H9 (cell line): Measurements from ENCODE around the gene UBALD2. TPM values are rescaled to one million over a fixed set of nuclear protein-coding genes. Genes with fewer than 3 reads are reported as not detected.

ENCODE experiments used
- DNase-seq: peaks from one replicate; pipeline ENCODE4 v3.0.0-alpha.2; 2017
- H2AFZ ChIP-seq: one replicate; pipeline ENCODE4 v1.6.1; 2013; ENCODE audit warnings: mild to moderate bottlenecking, low read length, control low read depth, moderate library complexity
- H2AK5ac ChIP-seq: 2 replicates; pipeline ENCODE4 v1.6.1; 2013; ENCODE audit warnings: low read length, control low read depth, mixed read lengths; ENCODE audit not compliant: insufficient read length
- H2BK120ac ChIP-seq: one replicate; pipeline ENCODE4 v1.6.1; 2013; ENCODE audit warnings: low read depth, mild to moderate bottlenecking, low read length, control low read depth, inconsistent platforms; ENCODE audit not compliant: poor library complexity, severe bottlenecking
- H2BK12ac ChIP-seq: 2 replicates; pipeline ENCODE4 v1.6.1; 2013; ENCODE audit warnings: low read length, control low read depth, mixed read lengths, low read depth; ENCODE audit not compliant: insufficient read length
- H2BK15ac ChIP-seq: 2 replicates; pipeline ENCODE4 v1.6.1; 2013; ENCODE audit warnings: low read depth, low read length, control low read depth
- H2BK20ac ChIP-seq: one replicate; pipeline ENCODE4 v1.6.1; 2013; ENCODE audit warnings: low read depth, mild to moderate bottlenecking, low read length, control low read depth, inconsistent platforms; ENCODE audit not compliant: poor library complexity, severe bottlenecking
- H2BK5ac ChIP-seq: 2 replicates; pipeline ENCODE4 v1.6.1; 2013; ENCODE audit warnings: low read length, control low read depth, mixed read lengths; ENCODE audit not compliant: insufficient read length
- H3K14ac ChIP-seq: 2 replicates; pipeline ENCODE4 v1.6.1; 2013; ENCODE audit warnings: low read length, control low read depth; ENCODE audit not compliant: insufficient read depth
- H3K18ac ChIP-seq: 2 replicates; pipeline ENCODE4 v1.6.1; 2013; ENCODE audit warnings: low read depth, mild to moderate bottlenecking, mixed read lengths, low read length, control low read depth; ENCODE audit not compliant: insufficient read length
- H3K23ac ChIP-seq: 2 replicates; pipeline ENCODE4 v1.6.1; 2013; ENCODE audit warnings: low read length, control low read depth, mixed read lengths, low read depth; ENCODE audit not compliant: insufficient read length
- H3K23me2 ChIP-seq: 2 replicates; pipeline ENCODE4 v1.6.1; 2013; ENCODE audit warnings: low read depth, mild to moderate bottlenecking, mixed read lengths, low read length, control low read depth; ENCODE audit not compliant: insufficient read length, poor library complexity, severe bottlenecking
- H3K27ac ChIP-seq: 2 replicates; pipeline ENCODE4 v1.5.1; 2013; ENCODE audit warnings: low read length, control low read depth, mixed read lengths, low read depth; ENCODE audit not compliant: insufficient read length
- H3K27me3 ChIP-seq: 2 replicates; pipeline ENCODE4 v1.6.1; 2013; ENCODE audit warnings: low read length, control low read depth, inconsistent platforms; ENCODE audit not compliant: insufficient read depth
- H3K4ac ChIP-seq: 2 replicates; pipeline ENCODE4 v1.6.1; 2013; ENCODE audit warnings: low read depth, mild to moderate bottlenecking, control low read depth, inconsistent platforms, low read length, moderate library complexity
- H3K4me1 ChIP-seq: 2 replicates; pipeline ENCODE4 v1.6.1; 2013; ENCODE audit warnings: low read length, control low read depth, inconsistent platforms; ENCODE audit not compliant: insufficient read depth
- H3K4me2 ChIP-seq: 2 replicates; pipeline ENCODE4 v1.6.1; 2013; ENCODE audit warnings: low read length, control low read depth, mixed read lengths; ENCODE audit not compliant: insufficient read length, insufficient read depth
- H3K56ac ChIP-seq: 2 replicates; pipeline ENCODE4 v1.6.1; 2013; ENCODE audit warnings: low read depth, mild to moderate bottlenecking, mixed read lengths, low read length, control low read depth; ENCODE audit not compliant: insufficient read length
- H3K79me1 ChIP-seq: 2 replicates; pipeline ENCODE4 v1.6.1; 2013; ENCODE audit warnings: low read depth, mild to moderate bottlenecking, moderate library complexity, low read length, control low read depth, inconsistent platforms; ENCODE audit not compliant: insufficient read depth, poor library complexity, severe bottlenecking
- H3K79me2 ChIP-seq: 2 replicates; pipeline ENCODE4 v1.6.1; 2013; ENCODE audit warnings: low read length, control low read depth, inconsistent platforms; ENCODE audit not compliant: insufficient read depth
- H3K9ac ChIP-seq: 2 replicates; pipeline ENCODE4 v1.6.1; 2013; ENCODE audit warnings: low read length, control low read depth, mixed read lengths; ENCODE audit not compliant: insufficient read length; ENCODE audit errors: extremely low read depth
- H3K9me3 ChIP-seq: one replicate; pipeline ENCODE4 v1.6.1; 2013; ENCODE audit warnings: low read depth, low read length, inconsistent platforms; ENCODE audit not compliant: control insufficient read depth
- H3T11ph ChIP-seq: one replicate; pipeline ENCODE4 v1.6.1; 2013; ENCODE audit warnings: mild to moderate bottlenecking, low read length, control low read depth, inconsistent platforms
- H4K20me1 ChIP-seq: one replicate; pipeline ENCODE4 v1.6.1; 2013; ENCODE audit not compliant: control insufficient read depth, insufficient read length, insufficient read depth
- H4K5ac ChIP-seq: 2 replicates; pipeline ENCODE4 v1.6.1; 2013; ENCODE audit warnings: low read depth, mild to moderate bottlenecking, mixed read lengths, low read length, control low read depth; ENCODE audit not compliant: insufficient read length
- H4K8ac ChIP-seq: replicated peaks from 2 replicates; pipeline ENCODE4 v1.6.1; 2013; ENCODE audit warnings: low read length, control low read depth, mixed read lengths, low read depth; ENCODE audit not compliant: insufficient read length
- H4K91ac ChIP-seq: 2 replicates; pipeline ENCODE4 v1.6.1; 2013; ENCODE audit warnings: low read depth, mild to moderate bottlenecking, moderate library complexity, mixed read lengths, low read length, control low read depth; ENCODE audit not compliant: insufficient read length
- H3K27ac Mint-ChIP-seq, 3 experiments: 2 replicates in 2 of 3; 3 replicates in 1 of 3; pipeline ENCODE4 v1.8.0; 2020 to 2021; ENCODE audit warnings: mixed read lengths in 3 of 3, mild to moderate bottlenecking in 1 of 3, moderate library complexity in 1 of 3
- H3K27me3 Mint-ChIP-seq: 2 replicates; pipeline ENCODE4 v1.8.0; 2021; ENCODE audit warnings: low read depth, mild to moderate bottlenecking, moderate library complexity, mixed read lengths
- H3K36me3 Mint-ChIP-seq, 3 experiments: 2 replicates in 2 of 3; 3 replicates in 1 of 3; pipeline ENCODE4 v1.8.0; 2020 to 2021; ENCODE audit warnings: low read depth in 3 of 3, mixed read lengths in 3 of 3; ENCODE audit not compliant: insufficient read depth in 1 of 3
- H3K4me1 Mint-ChIP-seq, 2 experiments: 2 replicates each; pipeline ENCODE4 v1.8.0; 2020; ENCODE audit warnings: mixed read lengths in 2 of 2
- H3K4me3 Mint-ChIP-seq, 2 experiments: 2 replicates in 1 of 2; 3 replicates in 1 of 2; pipeline ENCODE4 v1.8.0; 2020 to 2021; ENCODE audit warnings: mild to moderate bottlenecking in 2 of 2, mixed read lengths in 2 of 2, moderate library complexity in 1 of 2
- H3K9me3 Mint-ChIP-seq, 2 experiments: 2 replicates in 1 of 2; 3 replicates in 1 of 2; pipeline ENCODE4 v1.8.0; 2020; ENCODE audit warnings: mild to moderate bottlenecking in 2 of 2, mixed read lengths in 2 of 2, moderate library complexity in 1 of 2
- WGBS: extraction: QIAGEN DNeasy Blood & Tissue Kit; methylation state at CpG from one replicate; pipeline ENCODE4 v1.1.7; 2013; ENCODE audit warnings: missing lambda C conversion rate, low lambda C conversion rate, mixed read lengths; ENCODE audit not compliant: insufficient read length; ENCODE audit errors: extremely low coverage; 5-methylcytosine and 5-hydroxymethylcytosine counted together
- total RNA-seq: library from RNA; stranded (reverse); gene quantifications from 2 replicates; pipeline ENCODE4 v1.2.1, GENCODE V29; 2021
- TF ChIP-seq, protein P1 (sequence below): fragments of 200-600 bp; sonication (generic); conservative IDR thresholded peaks from 3 replicates; pipeline ENCODE4 v1.8.0; 2021; ENCODE audit warnings: antibody characterized with exemption, mild to moderate bottlenecking

Gene UBALD2
- total RNA-seq, 1 experiment from 2014 or later, result 25.8 TPM

DNA sequence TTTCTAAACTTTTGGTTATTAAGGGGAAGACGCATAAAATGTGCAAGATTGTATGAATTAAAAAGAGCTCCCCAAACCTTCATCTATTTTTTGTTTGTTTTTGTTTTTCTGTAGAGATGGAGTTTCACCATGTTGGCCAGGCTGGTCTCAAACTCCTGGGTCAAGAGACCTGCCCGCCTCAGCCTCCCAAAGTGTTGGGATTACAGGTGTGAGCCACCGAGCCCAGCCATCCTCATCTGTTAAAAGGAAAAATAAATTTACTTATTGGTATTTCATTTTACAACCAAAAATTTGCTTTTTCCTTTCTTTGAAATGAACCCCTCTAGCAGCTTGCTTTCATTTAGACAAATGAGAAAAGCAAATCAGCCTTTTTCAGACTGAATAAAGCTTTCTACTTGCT, 48.1 kb upstream of the UBALD2 start:
- no peaks in the 10 kb centered on the region for H3K36me3 Mint-ChIP-seq
- no peak overlapping the region for H3K4me2 ChIP-seq
- H4K91ac ChIP-seq, result no peak overlapping the region
- WGBS, result no CpG with 5 or more reads among the region's 3 CpGs
- H3K4me1 ChIP-seq, result no peaks in the 10 kb centered on the region; the same call in 1 of the 2 replicates
- H3K23ac ChIP-seq, result no peak overlapping the region
- no peak overlapping the region for H2BK5ac ChIP-seq
- no peaks in the 10 kb centered on the region for H3K27me3 ChIP-seq
- H3K9me3 Mint-ChIP-seq, result no peaks in the 10 kb centered on the region
- H2BK12ac ChIP-seq, result no peak overlapping the region
- no peak overlapping the region for H3K14ac ChIP-seq
- no peak overlapping the region for H3T11ph ChIP-seq
- no peak overlapping the region for H3K18ac ChIP-seq
- H3K27ac ChIP-seq, result no peak overlapping the region
- no peaks in the 10 kb centered on the region for H3K79me1 ChIP-seq
- no peak overlapping the region for H2BK15ac ChIP-seq
- H4K8ac ChIP-seq, result no peak overlapping the region
- H3K4me1 Mint-ChIP-seq, result peaks cover 20 to 21% of the 10 kb centered on the region in 2 experiments
- H3K27ac Mint-ChIP-seq, result no peak overlapping the region
- no peak overlapping the region for H2AFZ ChIP-seq
- H2BK20ac ChIP-seq, result no peak overlapping the region
- no peak overlapping the region for H3K9ac ChIP-seq
- TF ChIP-seq, protein P1, sequence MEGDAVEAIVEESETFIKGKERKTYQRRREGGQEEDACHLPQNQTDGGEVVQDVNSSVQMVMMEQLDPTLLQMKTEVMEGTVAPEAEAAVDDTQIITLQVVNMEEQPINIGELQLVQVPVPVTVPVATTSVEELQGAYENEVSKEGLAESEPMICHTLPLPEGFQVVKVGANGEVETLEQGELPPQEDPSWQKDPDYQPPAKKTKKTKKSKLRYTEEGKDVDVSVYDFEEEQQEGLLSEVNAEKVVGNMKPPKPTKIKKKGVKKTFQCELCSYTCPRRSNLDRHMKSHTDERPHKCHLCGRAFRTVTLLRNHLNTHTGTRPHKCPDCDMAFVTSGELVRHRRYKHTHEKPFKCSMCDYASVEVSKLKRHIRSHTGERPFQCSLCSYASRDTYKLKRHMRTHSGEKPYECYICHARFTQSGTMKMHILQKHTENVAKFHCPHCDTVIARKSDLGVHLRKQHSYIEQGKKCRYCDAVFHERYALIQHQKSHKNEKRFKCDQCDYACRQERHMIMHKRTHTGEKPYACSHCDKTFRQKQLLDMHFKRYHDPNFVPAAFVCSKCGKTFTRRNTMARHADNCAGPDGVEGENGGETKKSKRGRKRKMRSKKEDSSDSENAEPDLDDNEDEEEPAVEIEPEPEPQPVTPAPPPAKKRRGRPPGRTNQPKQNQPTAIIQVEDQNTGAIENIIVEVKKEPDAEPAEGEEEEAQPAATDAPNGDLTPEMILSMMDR, result no peak
- no peaks in the 10 kb centered on the region for H3K79me2 ChIP-seq
- H3K9me3 ChIP-seq, result no peaks in the 10 kb centered on the region
- H3K23me2 ChIP-seq, result no peaks in the 10 kb centered on the region
- no peak overlapping the region for H3K4ac ChIP-seq
- no peak overlapping the region for H4K5ac ChIP-seq
- no peaks in the 10 kb centered on the region for H4K20me1 ChIP-seq
- no peaks in the 10 kb centered on the region for H3K27me3 Mint-ChIP-seq
- no peak for DNase-seq
- H2AK5ac ChIP-seq, result no peak overlapping the region
- H3K56ac ChIP-seq, result no peak overlapping the region
- H2BK120ac ChIP-seq, result no peak overlapping the region
- H3K4me3 Mint-ChIP-seq, result no peak overlapping the region
